ENCODE data around the gene RIPOR2.

GRCh38 chr6:24836109-24836508, 99.7 kb downstream of the RIPOR2 start:
- TF ChIP-seq CTCF (IDR thresholded peaks at IDR 0.05) (no peak), ZFX (IDR thresholded peaks at IDR 0.05; ENCODE audit: borderline replicate concordance) (no peak)

All from 22Rv1 (cell line).